Mononuclear cell (primary cell): ENCODE data around the gene C18orf63. TPM values are rescaled to one million over a fixed set of nuclear protein-coding genes. Genes with fewer than 3 reads are reported as not detected.

Experiments
- H3K27me3 ChIP-seq: 2 replicates; pipeline ENCODE4 v1.6.0; 2011; ENCODE audit warnings: low read length, control low read depth; ENCODE audit not compliant: insufficient read depth
- H3K4me1 ChIP-seq: 2 replicates; pipeline ENCODE4 v1.5.1; 2011; ENCODE audit warnings: mild to moderate bottlenecking, low read length, control low read depth; ENCODE audit not compliant: insufficient read depth
- H3K4me3 ChIP-seq: 2 replicates; pipeline ENCODE4 v1.5.1; 2011; ENCODE audit warnings: mild to moderate bottlenecking, low read length, moderate library complexity
- H3K9me3 ChIP-seq: 2 replicates; pipeline ENCODE4 v1.5.1; 2011; ENCODE audit warnings: low read depth, mild to moderate bottlenecking, control low read depth, low read length
- total RNA-seq: library from RNA; depleted of rRNA; stranded (reverse); fragments of >200 nt; gene quantifications from one replicate; pipeline ENCODE4 v1.2.3, GENCODE V29; 2012

C18orf63 gene
- total RNA-seq, 1 donor = not detected

- Histone ChIP-seq H3K27me3 (no peaks in the 10 kb centered on the region), H3K4me3 (no peak overlapping the region), H3K9me3 (no peaks in the 10 kb centered on the region), H3K4me1 (peaks cover 19% of the 10 kb centered on the region)
These were observed 54.5 kb downstream of the C18orf63 start for GRCh38 chr18:74370115-74370514.

- Histone ChIP-seq H3K27me3 (no peaks in the 10 kb centered on the region), H3K4me3 (no peak overlapping the region), H3K4me1 (peaks cover 22% of the 10 kb centered on the region), H3K9me3 (no peaks in the 10 kb centered on the region)
These were observed 57.8 kb downstream of the C18orf63 start for GRCh38 chr18:74373428-74373827.

- Histone ChIP-seq H3K4me3 (no peak overlapping the region), H3K27me3 (no peaks in the 10 kb centered on the region), H3K4me1 (peaks cover 28% of the 10 kb centered on the region), H3K9me3 (no peaks in the 10 kb centered on the region)
These were observed 60.4 kb downstream of the C18orf63 start for GRCh38 chr18:74375999-74376398.

GRCh38 chr18:74376523-74376922 lies 60.9 kb downstream of the C18orf63 start:
- H3K9me3 ChIP-seq = no peaks in the 10 kb centered on the region
- H3K27me3 ChIP-seq = no peaks in the 10 kb centered on the region
- no peak overlapping the region for H3K4me3 ChIP-seq
- H3K4me1 ChIP-seq = peaks cover 28% of the 10 kb centered on the region

GRCh38 chr18:74377776-74378175 lies 62.1 kb downstream of the C18orf63 start:
- Histone ChIP-seq H3K4me3 (no peak overlapping the region), H3K27me3 (no peaks in the 10 kb centered on the region), H3K4me1 (peaks cover 19% of the 10 kb centered on the region), H3K9me3 (no peaks in the 10 kb centered on the region)

- no peaks in the 10 kb centered on the region for H3K27me3 ChIP-seq
- no peaks in the 10 kb centered on the region for H3K9me3 ChIP-seq
- no peak overlapping the region for H3K4me3 ChIP-seq
- H3K4me1 ChIP-seq = peaks cover 16% of the 10 kb centered on the region
These were observed 62.6 kb downstream of the C18orf63 start for GRCh38 chr18:74378179-74378682.

- Histone ChIP-seq H3K4me3 (no peak overlapping the region), H3K4me1 (peaks cover 9% of the 10 kb centered on the region), H3K9me3 (no peaks in the 10 kb centered on the region), H3K27me3 (no peaks in the 10 kb centered on the region)
These were observed 65.3 kb downstream of the C18orf63 start for GRCh38 chr18:74380916-74381315.

GRCh38 chr18:74381621-74382295 lies 66.1 kb downstream of the C18orf63 start:
- H3K27me3 ChIP-seq = no peaks in the 10 kb centered on the region
- no peak overlapping the region for H3K4me3 ChIP-seq
- H3K4me1 ChIP-seq = peaks cover 9% of the 10 kb centered on the region
- H3K9me3 ChIP-seq = no peaks in the 10 kb centered on the region

- no peak overlapping the region for H3K4me3 ChIP-seq
- H3K9me3 ChIP-seq = no peaks in the 10 kb centered on the region
- no peaks in the 10 kb centered on the region for H3K27me3 ChIP-seq
- peaks cover 9% of the 10 kb centered on the region for H3K4me1 ChIP-seq
These were observed 66.9 kb downstream of the C18orf63 start for GRCh38 chr18:74382481-74383017.

- H3K27me3 ChIP-seq = no peaks in the 10 kb centered on the region
- no peak overlapping the region for H3K4me3 ChIP-seq
- peaks cover 21% of the 10 kb centered on the region for H3K4me1 ChIP-seq
- no peaks in the 10 kb centered on the region for H3K9me3 ChIP-seq
These were observed 71.7 kb downstream of the C18orf63 start for GRCh38 chr18:74387383-74387782.

GRCh38 chr18:74388227-74388626 lies 72.6 kb downstream of the C18orf63 start:
- no peaks in the 10 kb centered on the region for H3K27me3 ChIP-seq
- H3K4me3 ChIP-seq = no peak overlapping the region
- no peaks in the 10 kb centered on the region for H3K9me3 ChIP-seq
- peaks cover 21% of the 10 kb centered on the region for H3K4me1 ChIP-seq

GRCh38 chr18:74389171-74389927 lies 73.7 kb downstream of the C18orf63 start:
- H3K4me3 ChIP-seq = no peak overlapping the region
- H3K4me1 ChIP-seq = peaks cover 21% of the 10 kb centered on the region
- no peaks in the 10 kb centered on the region for H3K9me3 ChIP-seq
- H3K27me3 ChIP-seq = no peaks in the 10 kb centered on the region

GRCh38 chr18:74389991-74390390 lies 74.4 kb downstream of the C18orf63 start:
- peaks cover 21% of the 10 kb centered on the region for H3K4me1 ChIP-seq
- no peak overlapping the region for H3K4me3 ChIP-seq
- H3K27me3 ChIP-seq = no peaks in the 10 kb centered on the region
- H3K9me3 ChIP-seq = no peaks in the 10 kb centered on the region

- Histone ChIP-seq H3K9me3 (no peaks in the 10 kb centered on the region), H3K4me3 (no peak overlapping the region), H3K4me1 (peaks cover 29% of the 10 kb centered on the region), H3K27me3 (no peaks in the 10 kb centered on the region)
These were observed 75.3 kb downstream of the C18orf63 start for GRCh38 chr18:74390900-74391299.

GRCh38 chr18:74392323-74392722 lies 76.7 kb downstream of the C18orf63 start:
- Histone ChIP-seq H3K4me3 (no peak overlapping the region), H3K27me3 (no peaks in the 10 kb centered on the region), H3K9me3 (no peaks in the 10 kb centered on the region), H3K4me1 (peaks cover 43% of the 10 kb centered on the region)
